IPS-15b (cell line): ENCODE measurements around the gene HAAO.

ENCODE experiments used
- H3K27me3 ChIP-seq: one replicate; pipeline ENCODE4 v1.6.1; 2013; ENCODE audit warnings: low read length; ENCODE audit not compliant: control insufficient read depth, insufficient read depth
- H3K36me3 ChIP-seq: one replicate; pipeline ENCODE4 v1.6.1; 2013; ENCODE audit warnings: low read length; ENCODE audit not compliant: control insufficient read depth, insufficient read depth
- H3K4me1 ChIP-seq: one replicate; pipeline ENCODE4 v1.6.1; 2013; ENCODE audit warnings: mild to moderate bottlenecking, low read length; ENCODE audit not compliant: control insufficient read depth, insufficient read depth
- H3K4me3 ChIP-seq: one replicate; pipeline ENCODE4 v1.5.1; 2013; ENCODE audit warnings: low read depth, low read length
- H3K9ac ChIP-seq: one replicate; pipeline ENCODE4 v1.6.1; 2013; ENCODE audit warnings: low read depth, mild to moderate bottlenecking, low read length
- H3K9me3 ChIP-seq: one replicate; pipeline ENCODE4 v1.6.1; 2013; ENCODE audit warnings: mild to moderate bottlenecking, low read length; ENCODE audit not compliant: control insufficient read depth, insufficient read depth

HAAO gene

GRCh38 chr2:42829671-42830440 lies 37.5 kb upstream of the HAAO start:
- H3K9me3 ChIP-seq = no peaks in the 10 kb centered on the region
- no peaks in the 10 kb centered on the region for H3K4me1 ChIP-seq
- H3K27me3 ChIP-seq = peaks cover 7% of the 10 kb centered on the region
- no peaks in the 10 kb centered on the region for H3K36me3 ChIP-seq
- H3K9ac ChIP-seq = no peak overlapping the region
- no peak overlapping the region for H3K4me3 ChIP-seq

GRCh38 chr2:42828487-42829425 lies 36.4 kb upstream of the HAAO start:
- Histone ChIP-seq H3K9ac (no peak overlapping the region), H3K4me3 (no peak overlapping the region), H3K27me3 (peaks cover 7% of the 10 kb centered on the region), H3K9me3 (no peaks in the 10 kb centered on the region), H3K36me3 (no peaks in the 10 kb centered on the region), H3K4me1 (no peaks in the 10 kb centered on the region)

GRCh38 chr2:42827647-42828486 lies 35.5 kb upstream of the HAAO start:
- Histone ChIP-seq H3K4me3 (peak overlapping the region; percentile 31), H3K36me3 (no peaks in the 10 kb centered on the region), H3K9ac (no peak overlapping the region), H3K9me3 (no peaks in the 10 kb centered on the region), H3K27me3 (peaks cover 7% of the 10 kb centered on the region), H3K4me1 (no peaks in the 10 kb centered on the region)

GRCh38 chr2:42826231-42826630 lies 33.8 kb upstream of the HAAO start:
- Histone ChIP-seq H3K9me3 (no peaks in the 10 kb centered on the region), H3K4me1 (no peaks in the 10 kb centered on the region), H3K27me3 (peaks cover 7% of the 10 kb centered on the region), H3K9ac (no peak overlapping the region), H3K36me3 (no peaks in the 10 kb centered on the region), H3K4me3 (no peak overlapping the region)

GRCh38 chr2:42824454-42824807 lies 32.0 kb upstream of the HAAO start:
- H3K27me3 ChIP-seq = peaks cover 7% of the 10 kb centered on the region
- no peaks in the 10 kb centered on the region for H3K36me3 ChIP-seq
- no peak overlapping the region for H3K4me3 ChIP-seq
- no peaks in the 10 kb centered on the region for H3K9me3 ChIP-seq
- H3K9ac ChIP-seq = no peak overlapping the region
- H3K4me1 ChIP-seq = no peaks in the 10 kb centered on the region

- Histone ChIP-seq H3K4me1 (no peaks in the 10 kb centered on the region), H3K4me3 (no peak overlapping the region), H3K36me3 (no peaks in the 10 kb centered on the region), H3K9me3 (no peaks in the 10 kb centered on the region), H3K27me3 (peaks cover 7% of the 10 kb centered on the region), H3K9ac (no peak overlapping the region)
These were observed 31.5 kb upstream of the HAAO start for GRCh38 chr2:42823744-42824453.

GRCh38 chr2:42819160-42819559 lies 26.8 kb upstream of the HAAO start:
- H3K4me3 ChIP-seq = no peak overlapping the region
- H3K9me3 ChIP-seq = no peaks in the 10 kb centered on the region
- H3K36me3 ChIP-seq = no peaks in the 10 kb centered on the region
- no peaks in the 10 kb centered on the region for H3K27me3 ChIP-seq
- H3K9ac ChIP-seq = no peak overlapping the region
- H3K4me1 ChIP-seq = no peaks in the 10 kb centered on the region

GRCh38 chr2:42815726-42816125 lies 23.3 kb upstream of the HAAO start:
- Histone ChIP-seq H3K36me3 (no peaks in the 10 kb centered on the region), H3K9ac (no peak overlapping the region), H3K4me3 (no peak overlapping the region), H3K4me1 (no peaks in the 10 kb centered on the region), H3K27me3 (no peaks in the 10 kb centered on the region), H3K9me3 (no peaks in the 10 kb centered on the region)

- H3K9ac ChIP-seq = no peak overlapping the region
- no peaks in the 10 kb centered on the region for H3K9me3 ChIP-seq
- no peaks in the 10 kb centered on the region for H3K27me3 ChIP-seq
- H3K4me1 ChIP-seq = peaks cover 4% of the 10 kb centered on the region
- H3K36me3 ChIP-seq = no peaks in the 10 kb centered on the region
- H3K4me3 ChIP-seq = no peak overlapping the region
These were observed 21.4 kb upstream of the HAAO start for GRCh38 chr2:42813763-42814162.

GRCh38 chr2:42812899-42813479 lies 20.6 kb upstream of the HAAO start:
- peaks cover 1% of the 10 kb centered on the region for H3K27me3 ChIP-seq
- H3K4me1 ChIP-seq = peaks cover 4% of the 10 kb centered on the region
- no peak overlapping the region for H3K9ac ChIP-seq
- no peaks in the 10 kb centered on the region for H3K36me3 ChIP-seq
- H3K9me3 ChIP-seq = no peaks in the 10 kb centered on the region
- no peak overlapping the region for H3K4me3 ChIP-seq
